Measurements from ENCODE around the gene PODXL2.

DNA sequence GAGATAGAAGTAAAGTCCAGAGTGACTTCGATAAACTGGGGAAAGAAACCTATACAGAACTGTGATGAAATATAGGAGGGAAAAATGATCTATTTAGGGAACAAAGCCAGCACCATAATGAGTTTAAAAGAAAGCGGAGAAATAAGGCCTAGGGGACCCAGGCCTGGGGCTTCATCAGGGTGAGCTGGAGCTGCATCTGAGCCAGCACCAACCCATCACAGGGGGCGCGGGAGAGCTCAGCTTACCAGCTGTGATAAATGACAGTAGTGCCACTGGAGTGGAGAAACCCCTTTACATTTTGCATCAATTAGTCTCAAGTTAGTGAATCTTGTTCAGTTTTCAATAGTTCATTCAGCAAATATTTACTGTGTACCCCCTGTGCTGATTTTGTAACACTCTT, 21.3 kb downstream of the PODXL2 start:
- TF ChIP-seq FOXA1 (IDR thresholded peaks at IDR 0.05) = no peak
- TF ChIP-seq SP1 (IDR thresholded peaks at IDR 0.05) = no peak
- TF ChIP-seq BHLHE40 (IDR thresholded peaks at IDR 0.05; ENCODE audit: borderline replicate concordance) = no peak
- TF ChIP-seq ARNT (IDR thresholded peaks at IDR 0.05) = no peak
- TF ChIP-seq HDGF (IDR thresholded peaks at IDR 0.05; ENCODE audit: borderline replicate concordance) = no peak
- TF ChIP-seq FOXM1 (IDR thresholded peaks at IDR 0.05; ENCODE audit: borderline replicate concordance) = no peak
- TF ChIP-seq CTBP1 (IDR thresholded peaks at IDR 0.05; ENCODE audit: borderline replicate concordance) = no peak
- no peak for TF ChIP-seq LEF1 (IDR thresholded peaks at IDR 0.05; ENCODE audit: borderline replicate concordance)
- TF ChIP-seq PKNOX1 (IDR thresholded peaks at IDR 0.05) = no peak
- no peak for TF ChIP-seq NFRKB (IDR thresholded peaks at IDR 0.05)
- no peak for TF ChIP-seq FOXK2 (IDR thresholded peaks at IDR 0.05)
- TF ChIP-seq L3MBTL2 (conservative IDR thresholded peaks at IDR 0.05) = no peak
- TF ChIP-seq TARDBP (IDR thresholded peaks at IDR 0.05) = no peak
